Measurements from ENCODE around the gene FAM174C. TPM values are rescaled to one million over a fixed set of nuclear protein-coding genes. Genes with fewer than 3 reads are reported as not detected.

Gene FAM174C
- total RNA-seq, 1 experiment from 2014 or later, result 59.4 TPM

GRCh38 chr19:1241417-1242095 lies 33.8 kb upstream of the FAM174C start, which contains the start of gene ATP5F1D (continued):
- TF ChIP-seq GTF2I (CRISPR knock-in tag; conservative IDR thresholded peaks at IDR 0.05) (no peak), ATF3 (CRISPR knock-in tag; conservative IDR thresholded peaks at IDR 0.05) (no peak), TEAD1 (CRISPR knock-in tag; IDR thresholded peaks at IDR 0.05) (no peak), MAX (CRISPR knock-in tag; IDR thresholded peaks at IDR 0.05) (no peak; the same call in 1 of the 2 replicates), ELF4 (CRISPR knock-in tag; IDR thresholded peaks at IDR 0.05; ENCODE audit: low read depth) (no peak), E2F5 (CRISPR knock-in tag; IDR thresholded peaks at IDR 0.05) (no peak), MLX (CRISPR knock-in tag; IDR thresholded peaks at IDR 0.05) (no peak), ATF2 (CRISPR knock-in tag; IDR thresholded peaks at IDR 0.05; ENCODE audit: borderline replicate concordance, low read depth) (no peak), ZNF138 (CRISPR knock-in tag; conservative IDR thresholded peaks at IDR 0.05) (no peak), ZNF532 (CRISPR knock-in tag; IDR thresholded peaks at IDR 0.05; ENCODE audit: borderline replicate concordance) (no peak), HMGA2 (CRISPR knock-in tag; IDR thresholded peaks at IDR 0.05) (no peak), NR2C2 (CRISPR knock-in tag; IDR thresholded peaks at IDR 0.05) (no peak), KAT7 (CRISPR knock-in tag; IDR thresholded peaks at IDR 0.05; ENCODE audit: borderline replicate concordance) (peak; percentile 86; the same call in 1 of the 2 replicates), NR1H2 (CRISPR knock-in tag; IDR thresholded peaks at IDR 0.05) (no peak), ZMAT4 (CRISPR knock-in tag; IDR thresholded peaks at IDR 0.05) (no peak), MYBL2 (CRISPR knock-in tag; IDR thresholded peaks at IDR 0.05) (no peak), ESRRA (CRISPR knock-in tag; IDR thresholded peaks at IDR 0.05; ENCODE audit: borderline replicate concordance) (0 out of 2 replicates have a peak, but pooled peaks have one; percentile 45), ZNF512 (CRISPR knock-in tag; IDR thresholded peaks at IDR 0.05; ENCODE audit: borderline replicate concordance) (no peak), CREB1 (CRISPR knock-in tag; IDR thresholded peaks at IDR 0.05) (no peak), FOXK1 (CRISPR knock-in tag; IDR thresholded peaks at IDR 0.05) (peak; percentile 86), STAT6 (CRISPR knock-in tag; conservative IDR thresholded peaks at IDR 0.05; ENCODE audit: low read depth) (no peak), ZNF396 (CRISPR knock-in tag; IDR thresholded peaks at IDR 0.05; ENCODE audit: borderline replicate concordance) (no peak), PRRX2 (CRISPR knock-in tag; IDR thresholded peaks at IDR 0.05) (no peak), JAZF1 (CRISPR knock-in tag; IDR thresholded peaks at IDR 0.05) (no peak), ZBTB21 (CRISPR knock-in tag; IDR thresholded peaks at IDR 0.05; ENCODE audit: borderline replicate concordance) (no peak), CREM (CRISPR knock-in tag; IDR thresholded peaks at IDR 0.05) (peak; percentile 71; the same call in 1 of the 2 replicates), NFATC4 (CRISPR knock-in tag; IDR thresholded peaks at IDR 0.05) (no peak)

Measured in WTC11 (cell line).